Measurements from ENCODE around the gene LRRC10.

Gene LRRC10

GRCh38 chr12:69563166-69563762 is 47.4 kb downstream of the LRRC10 start:
- DNase-seq, result no peak

Data from NCI-H1092 treated with DMSO at 0.1 percent for 48 hours (cell line).